OCI-LY1 (cell line): ENCODE results near the gene GRIN3B.
A peak's percentile ranks its signal among the peaks of the same experiment; 100 is the strongest.

ENCODE experiments used
- H2AFZ ChIP-seq: fragments of 200-600 bp; sonication (generic), shearing (Covaris generic); 2 replicates; pipeline ENCODE4 v1.6.0; 2014; ENCODE audit warnings: antibody characterized with exemption, mild to moderate bottlenecking, low read length
- H3F3A ChIP-seq: fragments of 200-600 bp; sonication (generic), shearing (Covaris generic); 2 replicates; pipeline ENCODE4 v1.6.0; 2014; ENCODE audit warnings: mild to moderate bottlenecking, antibody characterized with exemption, low read length, moderate library complexity; ENCODE audit not compliant: insufficient read depth
- H3K27ac ChIP-seq: fragments of 200-600 bp; sonication (generic); 2 replicates; pipeline ENCODE4 v1.5.1; 2014; ENCODE audit warnings: low read length, mixed run types, mild to moderate bottlenecking, low read depth; ENCODE audit not compliant: poor library complexity, severe bottlenecking
- H3K27me3 ChIP-seq: fragments of 200-600 bp; sonication (generic); 2 replicates; pipeline ENCODE4 v1.6.0; 2014; ENCODE audit warnings: antibody characterized with exemption, mild to moderate bottlenecking, low read length, moderate library complexity; ENCODE audit not compliant: insufficient read depth
- H3K36me3 ChIP-seq: fragments of 200-600 bp; sonication (generic); 2 replicates; pipeline ENCODE4 v1.6.1; 2014; ENCODE audit warnings: mild to moderate bottlenecking, antibody characterized with exemption, low read length, moderate library complexity, mixed read lengths; ENCODE audit not compliant: insufficient read depth
- H3K4me1 ChIP-seq: fragments of 200-600 bp; sonication (generic); 2 replicates; pipeline ENCODE4 v1.5.1; 2014; ENCODE audit warnings: mild to moderate bottlenecking, low read length, moderate library complexity; ENCODE audit not compliant: insufficient read depth, severe bottlenecking
- H3K4me2 ChIP-seq: fragments of 200-600 bp; sonication (generic), shearing (Covaris generic); 2 replicates; pipeline ENCODE4 v1.6.1; 2014; ENCODE audit warnings: low read length
- H3K4me3 ChIP-seq: fragments of 200-600 bp; sonication (generic); 2 replicates; pipeline ENCODE4 v1.5.1; 2014; ENCODE audit warnings: low read length, low read depth, mild to moderate bottlenecking, mixed read lengths; ENCODE audit not compliant: poor library complexity, severe bottlenecking
- H3K79me2 ChIP-seq: fragments of 200-600 bp; shearing (Covaris generic); 2 replicates; pipeline ENCODE4 v1.6.1; 2016; ENCODE audit warnings: mixed run types, low read length, mixed read lengths; ENCODE audit not compliant: insufficient read depth
- H3K9ac ChIP-seq: fragments of 200-600 bp; sonication (generic), shearing (Covaris generic); 2 replicates; pipeline ENCODE4 v1.6.1; 2014; ENCODE audit warnings: mild to moderate bottlenecking, low read length, mixed read lengths
- H3K9me2 ChIP-seq: fragments of 200-600 bp; sonication (generic), shearing (Covaris generic); 2 replicates; pipeline ENCODE4 v1.6.1; 2014; ENCODE audit warnings: low read depth, mild to moderate bottlenecking, low read length, mixed read lengths
- H3K9me3 ChIP-seq: fragments of 200-600 bp; shearing (Covaris generic); 2 replicates; pipeline ENCODE4 v1.6.1; 2014; ENCODE audit warnings: low read length, mixed read lengths
- H4K20me1 ChIP-seq: fragments of 200-600 bp; sonication (generic), shearing (Covaris generic); 2 replicates; pipeline ENCODE4 v1.6.0; 2016; ENCODE audit warnings: mild to moderate bottlenecking, low read length; ENCODE audit not compliant: insufficient read depth
- EZH2 ChIP-seq: fragments of 200-600 bp; sonication (generic), shearing (Covaris generic); IDR thresholded peaks from 2 replicates; pipeline ENCODE4 v1.8.0; 2017; ENCODE audit warnings: borderline replicate concordance, mixed run types, mild to moderate bottlenecking, antibody characterized with exemption, low read length, moderate library complexity, mixed read lengths
- TF ChIP-seq, protein P1 (sequence below): fragments of 200-600 bp; sonication (generic), shearing (Covaris generic); IDR thresholded peaks from 2 replicates; pipeline ENCODE4 v1.5.1; 2017; ENCODE audit warnings: mild to moderate bottlenecking, antibody characterized with exemption, low read length, moderate library complexity, mixed read lengths

GRIN3B gene

DNA sequence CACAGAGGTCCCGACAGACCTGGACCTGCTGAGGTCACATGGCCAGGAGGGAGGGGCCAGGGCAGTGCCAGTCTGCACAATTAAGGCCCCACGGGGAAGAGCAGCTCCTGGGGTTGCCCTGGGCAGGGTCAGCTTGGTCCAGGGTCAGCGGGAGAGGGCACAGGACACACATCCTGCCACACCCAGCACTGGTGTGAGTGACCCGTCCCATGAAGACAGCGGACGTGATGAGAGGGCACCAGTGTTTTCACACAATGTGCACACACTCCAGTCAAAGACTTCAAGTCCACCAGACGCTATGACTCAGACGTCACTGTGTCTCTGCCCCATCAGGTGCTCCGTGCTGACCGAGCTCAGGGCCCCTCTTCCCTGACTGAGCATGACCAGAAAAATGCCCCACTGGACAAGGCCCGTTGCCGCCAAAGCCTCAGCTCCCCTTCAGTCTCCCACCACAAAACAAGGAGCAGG is 16.5 kb downstream of the GRIN3B start:
- Histone ChIP-seq H3F3A (no peaks in the 10 kb centered on the region), H2AFZ (no peak overlapping the region), H3K9me2 (no peaks in the 10 kb centered on the region), H3K27ac (peak overlapping the region; percentile 6), H3K9ac (no peak overlapping the region; the same call in 1 of the 2 replicates), H3K27me3 (no peaks in the 10 kb centered on the region), H3K9me3 (no peaks in the 10 kb centered on the region), H3K79me2 (peaks cover 54% of the 10 kb centered on the region), H3K36me3 (peaks cover 42% of the 10 kb centered on the region), H4K20me1 (no peaks in the 10 kb centered on the region), H3K4me1 (peaks cover 52% of the 10 kb centered on the region), H3K4me3 (peak overlapping the region; percentile 99), H3K4me2 (peak overlapping the region; percentile 99)
- TF ChIP-seq, protein P1, sequence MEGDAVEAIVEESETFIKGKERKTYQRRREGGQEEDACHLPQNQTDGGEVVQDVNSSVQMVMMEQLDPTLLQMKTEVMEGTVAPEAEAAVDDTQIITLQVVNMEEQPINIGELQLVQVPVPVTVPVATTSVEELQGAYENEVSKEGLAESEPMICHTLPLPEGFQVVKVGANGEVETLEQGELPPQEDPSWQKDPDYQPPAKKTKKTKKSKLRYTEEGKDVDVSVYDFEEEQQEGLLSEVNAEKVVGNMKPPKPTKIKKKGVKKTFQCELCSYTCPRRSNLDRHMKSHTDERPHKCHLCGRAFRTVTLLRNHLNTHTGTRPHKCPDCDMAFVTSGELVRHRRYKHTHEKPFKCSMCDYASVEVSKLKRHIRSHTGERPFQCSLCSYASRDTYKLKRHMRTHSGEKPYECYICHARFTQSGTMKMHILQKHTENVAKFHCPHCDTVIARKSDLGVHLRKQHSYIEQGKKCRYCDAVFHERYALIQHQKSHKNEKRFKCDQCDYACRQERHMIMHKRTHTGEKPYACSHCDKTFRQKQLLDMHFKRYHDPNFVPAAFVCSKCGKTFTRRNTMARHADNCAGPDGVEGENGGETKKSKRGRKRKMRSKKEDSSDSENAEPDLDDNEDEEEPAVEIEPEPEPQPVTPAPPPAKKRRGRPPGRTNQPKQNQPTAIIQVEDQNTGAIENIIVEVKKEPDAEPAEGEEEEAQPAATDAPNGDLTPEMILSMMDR = no peak
- TF ChIP-seq EZH2 = no peak

- Histone ChIP-seq H3K27me3 (no peaks in the 10 kb centered on the region), H3K9me3 (no peaks in the 10 kb centered on the region), H3K9ac (peak overlapping the region; percentile 15; the same call in 1 of the 2 replicates), H3K4me2 (peak overlapping the region; percentile 99), H3K79me2 (peaks cover 54% of the 10 kb centered on the region), H3K4me3 (peak overlapping the region; percentile 99), H3K27ac (peak overlapping the region; percentile 22), H2AFZ (no peak overlapping the region), H4K20me1 (no peaks in the 10 kb centered on the region), H3F3A (no peaks in the 10 kb centered on the region), H3K36me3 (peaks cover 35% of the 10 kb centered on the region), H3K4me1 (peaks cover 59% of the 10 kb centered on the region), H3K9me2 (no peaks in the 10 kb centered on the region)
- no peak for TF ChIP-seq EZH2
- TF ChIP-seq, protein P1 = no peak
Observed at GRCh38 chr19:1017115-1017905, 17.1 kb downstream of the GRIN3B start.

- peak overlapping the region; percentile 99 for H3K4me3 ChIP-seq
- H3K9me2 ChIP-seq = no peaks in the 10 kb centered on the region
- peaks cover 54% of the 10 kb centered on the region for H3K79me2 ChIP-seq
- H3K4me2 ChIP-seq = peak overlapping the region; percentile 99
- no peaks in the 10 kb centered on the region for H3K9me3 ChIP-seq
- TF ChIP-seq EZH2 = no peak
- TF ChIP-seq, protein P1 = no peak
- H3F3A ChIP-seq = peaks cover 5% of the 10 kb centered on the region
- H3K4me1 ChIP-seq = peaks cover 61% of the 10 kb centered on the region
- peak overlapping the region; percentile 99; the same call in 1 of the 2 replicates for H3K9ac ChIP-seq
- no peaks in the 10 kb centered on the region for H3K27me3 ChIP-seq
- H4K20me1 ChIP-seq = no peaks in the 10 kb centered on the region
- peak overlapping the region; percentile 75 for H3K27ac ChIP-seq
- H3K36me3 ChIP-seq = peaks cover 30% of the 10 kb centered on the region
- no peak overlapping the region for H2AFZ ChIP-seq
Observed at GRCh38 chr19:1017906-1018305, 17.7 kb downstream of the GRIN3B start.
